K562 (cell line): ENCODE measurements around the gene SLC9B2. TPM values are rescaled to one million over a fixed set of nuclear protein-coding genes. Genes with fewer than 3 reads are reported as not detected.

ENCODE experiments used
- TBL1XR1 ChIP-seq, 2 experiments: IDR thresholded peaks; 2 replicates each; pipeline ENCODE4 v1.6.1; 2012; ENCODE audit warnings: improper control_type of control experiment in 2 of 2, low read length in 2 of 2, mild to moderate bottlenecking in 1 of 2
- polyA plus RNA-seq, 8 experiments: library from polyadenylated mRNA; depleted of rRNA in 4 of 8; stranded (reverse) in 5 of 8; unstranded in 3 of 8; fragments of >200 nt; fragmentation: Nextera tagmentation in 2 of 8; fragmentation: Illumina TruSeq in 1 of 8; extraction: Ambion mirVana in 2 of 8; extraction: Trizol in 1 of 8; gene quantifications; 2 replicates each; pipeline versions ENCODE4 v1.2.1 to v1.2.3, GENCODE V29; 2011 to 2014; ENCODE audit warnings: inconsistent platforms in 1 of 8, missing spikeins in 1 of 8
- total RNA-seq, 7 experiments: library from RNA; depleted of rRNA in 6 of 7; stranded (reverse); fragments of >200 nt in 6 of 7; fragmentation: Illumina TruSeq in 2 of 7; extraction: Trizol in 2 of 7; gene quantifications; 2 replicates each; pipeline versions ENCODE4 v1.2.1 to v1.2.3, GENCODE V29; 2011 to 2021; ENCODE audit warnings: low replicate concordance in 1 of 7
- TF ChIP-seq, protein P1 (sequence below): sonication (generic); formaldehyde crosslinking; IDR thresholded peaks from 2 replicates; pipeline ENCODE4 v1.8.1; 2023; ENCODE audit warnings: mild to moderate bottlenecking, missing genetic modification reagents
- TF ChIP-seq, protein P2 (sequence below): sonication (generic); formaldehyde crosslinking; IDR thresholded peaks from 2 replicates; pipeline ENCODE4 v1.8.0; 2022; ENCODE audit warnings: mild to moderate bottlenecking, missing genetic modification reagents
- TF ChIP-seq, protein P3 (sequence below), 2 experiments: fragments of 450-650 bp; IDR thresholded peaks; 2 replicates each; pipeline ENCODE4 v1.6.1; 2016; ENCODE audit warnings: mild to moderate bottlenecking in 2 of 2, borderline replicate concordance in 1 of 2, low read depth in 1 of 2, moderate library complexity in 1 of 2
- TF ChIP-seq, protein P4 (sequence below): fragments of 150-350 bp; IDR thresholded peaks from 2 replicates; pipeline ENCODE4 v1.6.1; 2014; ENCODE audit warnings: low read depth, mild to moderate bottlenecking, low read length, borderline replicate concordance

SLC9B2 gene
- total and polyA plus RNA-seq, 9 of the 15 experiments (the other 6 are each of a cell fraction or from before 2014, with no cell fraction given) = 6.6 to 14.6 (median 11.4) TPM

DNA sequence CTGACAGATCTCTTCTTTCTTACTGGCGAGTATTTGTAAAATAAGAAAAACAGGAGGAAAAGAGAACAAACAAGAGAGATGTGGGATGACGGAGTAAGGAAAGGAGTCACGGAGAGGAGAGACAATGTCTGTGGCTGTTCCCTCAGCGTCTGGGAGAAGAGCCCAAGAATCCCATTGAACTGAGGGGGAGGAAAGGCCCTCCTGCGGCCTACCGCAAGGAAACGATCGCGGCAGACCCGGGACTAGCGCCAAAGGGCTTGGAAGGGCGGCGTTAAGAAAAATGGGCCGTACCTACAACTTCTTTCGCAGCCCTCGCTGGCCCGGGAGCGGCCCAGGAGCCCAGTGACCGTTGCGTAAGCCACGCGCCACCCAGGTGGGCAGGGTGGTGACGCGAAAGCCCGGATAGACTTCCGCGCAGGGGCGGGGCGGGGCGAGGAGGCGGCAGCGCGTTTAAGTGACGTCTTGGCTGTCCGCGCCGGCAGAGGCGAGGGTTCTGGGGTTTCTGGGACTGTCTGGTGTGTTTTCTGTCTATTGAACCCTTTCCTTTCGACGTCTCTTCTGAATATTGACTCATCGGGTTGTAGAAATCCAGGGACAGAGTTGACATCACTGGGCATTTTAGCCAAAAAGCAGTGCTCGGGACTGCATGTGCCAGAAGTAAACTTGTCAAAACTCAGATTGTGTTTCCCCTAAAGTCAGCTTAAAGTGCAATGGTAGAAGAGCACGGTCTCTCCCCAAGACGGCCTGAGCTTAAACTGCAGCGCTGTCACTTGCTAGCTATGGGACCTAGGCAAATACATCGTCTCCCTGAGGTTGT lies 57.0 kb downstream of the SLC9B2 start, which contains the start of gene SLC9B1 (continued):
- TF ChIP-seq, protein P1, sequence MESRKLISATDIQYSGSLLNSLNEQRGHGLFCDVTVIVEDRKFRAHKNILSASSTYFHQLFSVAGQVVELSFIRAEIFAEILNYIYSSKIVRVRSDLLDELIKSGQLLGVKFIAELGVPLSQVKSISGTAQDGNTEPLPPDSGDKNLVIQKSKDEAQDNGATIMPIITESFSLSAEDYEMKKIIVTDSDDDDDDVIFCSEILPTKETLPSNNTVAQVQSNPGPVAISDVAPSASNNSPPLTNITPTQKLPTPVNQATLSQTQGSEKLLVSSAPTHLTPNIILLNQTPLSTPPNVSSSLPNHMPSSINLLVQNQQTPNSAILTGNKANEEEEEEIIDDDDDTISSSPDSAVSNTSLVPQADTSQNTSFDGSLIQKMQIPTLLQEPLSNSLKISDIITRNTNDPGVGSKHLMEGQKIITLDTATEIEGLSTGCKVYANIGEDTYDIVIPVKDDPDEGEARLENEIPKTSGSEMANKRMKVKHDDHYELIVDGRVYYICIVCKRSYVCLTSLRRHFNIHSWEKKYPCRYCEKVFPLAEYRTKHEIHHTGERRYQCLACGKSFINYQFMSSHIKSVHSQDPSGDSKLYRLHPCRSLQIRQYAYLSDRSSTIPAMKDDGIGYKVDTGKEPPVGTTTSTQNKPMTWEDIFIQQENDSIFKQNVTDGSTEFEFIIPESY (CRISPR knock-in tag) = no peak; the same call in 1 of the 2 replicates
- peak in 1 of 2 experiments; percentile 78; a peak in 2 of 4 replicates for TF ChIP-seq TBL1XR1 (IDR thresholded peaks at IDR 0.05; ENCODE audit: low read length in 2 of 2)
- TF ChIP-seq, protein P2, sequence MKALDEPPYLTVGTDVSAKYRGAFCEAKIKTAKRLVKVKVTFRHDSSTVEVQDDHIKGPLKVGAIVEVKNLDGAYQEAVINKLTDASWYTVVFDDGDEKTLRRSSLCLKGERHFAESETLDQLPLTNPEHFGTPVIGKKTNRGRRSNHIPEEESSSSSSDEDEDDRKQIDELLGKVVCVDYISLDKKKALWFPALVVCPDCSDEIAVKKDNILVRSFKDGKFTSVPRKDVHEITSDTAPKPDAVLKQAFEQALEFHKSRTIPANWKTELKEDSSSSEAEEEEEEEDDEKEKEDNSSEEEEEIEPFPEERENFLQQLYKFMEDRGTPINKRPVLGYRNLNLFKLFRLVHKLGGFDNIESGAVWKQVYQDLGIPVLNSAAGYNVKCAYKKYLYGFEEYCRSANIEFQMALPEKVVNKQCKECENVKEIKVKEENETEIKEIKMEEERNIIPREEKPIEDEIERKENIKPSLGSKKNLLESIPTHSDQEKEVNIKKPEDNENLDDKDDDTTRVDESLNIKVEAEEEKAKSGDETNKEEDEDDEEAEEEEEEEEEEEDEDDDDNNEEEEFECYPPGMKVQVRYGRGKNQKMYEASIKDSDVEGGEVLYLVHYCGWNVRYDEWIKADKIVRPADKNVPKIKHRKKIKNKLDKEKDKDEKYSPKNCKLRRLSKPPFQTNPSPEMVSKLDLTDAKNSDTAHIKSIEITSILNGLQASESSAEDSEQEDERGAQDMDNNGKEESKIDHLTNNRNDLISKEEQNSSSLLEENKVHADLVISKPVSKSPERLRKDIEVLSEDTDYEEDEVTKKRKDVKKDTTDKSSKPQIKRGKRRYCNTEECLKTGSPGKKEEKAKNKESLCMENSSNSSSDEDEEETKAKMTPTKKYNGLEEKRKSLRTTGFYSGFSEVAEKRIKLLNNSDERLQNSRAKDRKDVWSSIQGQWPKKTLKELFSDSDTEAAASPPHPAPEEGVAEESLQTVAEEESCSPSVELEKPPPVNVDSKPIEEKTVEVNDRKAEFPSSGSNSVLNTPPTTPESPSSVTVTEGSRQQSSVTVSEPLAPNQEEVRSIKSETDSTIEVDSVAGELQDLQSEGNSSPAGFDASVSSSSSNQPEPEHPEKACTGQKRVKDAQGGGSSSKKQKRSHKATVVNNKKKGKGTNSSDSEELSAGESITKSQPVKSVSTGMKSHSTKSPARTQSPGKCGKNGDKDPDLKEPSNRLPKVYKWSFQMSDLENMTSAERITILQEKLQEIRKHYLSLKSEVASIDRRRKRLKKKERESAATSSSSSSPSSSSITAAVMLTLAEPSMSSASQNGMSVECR = 0 out of 2 replicates have a peak, but pooled peaks have one; percentile 78
- TF ChIP-seq, protein P3, sequence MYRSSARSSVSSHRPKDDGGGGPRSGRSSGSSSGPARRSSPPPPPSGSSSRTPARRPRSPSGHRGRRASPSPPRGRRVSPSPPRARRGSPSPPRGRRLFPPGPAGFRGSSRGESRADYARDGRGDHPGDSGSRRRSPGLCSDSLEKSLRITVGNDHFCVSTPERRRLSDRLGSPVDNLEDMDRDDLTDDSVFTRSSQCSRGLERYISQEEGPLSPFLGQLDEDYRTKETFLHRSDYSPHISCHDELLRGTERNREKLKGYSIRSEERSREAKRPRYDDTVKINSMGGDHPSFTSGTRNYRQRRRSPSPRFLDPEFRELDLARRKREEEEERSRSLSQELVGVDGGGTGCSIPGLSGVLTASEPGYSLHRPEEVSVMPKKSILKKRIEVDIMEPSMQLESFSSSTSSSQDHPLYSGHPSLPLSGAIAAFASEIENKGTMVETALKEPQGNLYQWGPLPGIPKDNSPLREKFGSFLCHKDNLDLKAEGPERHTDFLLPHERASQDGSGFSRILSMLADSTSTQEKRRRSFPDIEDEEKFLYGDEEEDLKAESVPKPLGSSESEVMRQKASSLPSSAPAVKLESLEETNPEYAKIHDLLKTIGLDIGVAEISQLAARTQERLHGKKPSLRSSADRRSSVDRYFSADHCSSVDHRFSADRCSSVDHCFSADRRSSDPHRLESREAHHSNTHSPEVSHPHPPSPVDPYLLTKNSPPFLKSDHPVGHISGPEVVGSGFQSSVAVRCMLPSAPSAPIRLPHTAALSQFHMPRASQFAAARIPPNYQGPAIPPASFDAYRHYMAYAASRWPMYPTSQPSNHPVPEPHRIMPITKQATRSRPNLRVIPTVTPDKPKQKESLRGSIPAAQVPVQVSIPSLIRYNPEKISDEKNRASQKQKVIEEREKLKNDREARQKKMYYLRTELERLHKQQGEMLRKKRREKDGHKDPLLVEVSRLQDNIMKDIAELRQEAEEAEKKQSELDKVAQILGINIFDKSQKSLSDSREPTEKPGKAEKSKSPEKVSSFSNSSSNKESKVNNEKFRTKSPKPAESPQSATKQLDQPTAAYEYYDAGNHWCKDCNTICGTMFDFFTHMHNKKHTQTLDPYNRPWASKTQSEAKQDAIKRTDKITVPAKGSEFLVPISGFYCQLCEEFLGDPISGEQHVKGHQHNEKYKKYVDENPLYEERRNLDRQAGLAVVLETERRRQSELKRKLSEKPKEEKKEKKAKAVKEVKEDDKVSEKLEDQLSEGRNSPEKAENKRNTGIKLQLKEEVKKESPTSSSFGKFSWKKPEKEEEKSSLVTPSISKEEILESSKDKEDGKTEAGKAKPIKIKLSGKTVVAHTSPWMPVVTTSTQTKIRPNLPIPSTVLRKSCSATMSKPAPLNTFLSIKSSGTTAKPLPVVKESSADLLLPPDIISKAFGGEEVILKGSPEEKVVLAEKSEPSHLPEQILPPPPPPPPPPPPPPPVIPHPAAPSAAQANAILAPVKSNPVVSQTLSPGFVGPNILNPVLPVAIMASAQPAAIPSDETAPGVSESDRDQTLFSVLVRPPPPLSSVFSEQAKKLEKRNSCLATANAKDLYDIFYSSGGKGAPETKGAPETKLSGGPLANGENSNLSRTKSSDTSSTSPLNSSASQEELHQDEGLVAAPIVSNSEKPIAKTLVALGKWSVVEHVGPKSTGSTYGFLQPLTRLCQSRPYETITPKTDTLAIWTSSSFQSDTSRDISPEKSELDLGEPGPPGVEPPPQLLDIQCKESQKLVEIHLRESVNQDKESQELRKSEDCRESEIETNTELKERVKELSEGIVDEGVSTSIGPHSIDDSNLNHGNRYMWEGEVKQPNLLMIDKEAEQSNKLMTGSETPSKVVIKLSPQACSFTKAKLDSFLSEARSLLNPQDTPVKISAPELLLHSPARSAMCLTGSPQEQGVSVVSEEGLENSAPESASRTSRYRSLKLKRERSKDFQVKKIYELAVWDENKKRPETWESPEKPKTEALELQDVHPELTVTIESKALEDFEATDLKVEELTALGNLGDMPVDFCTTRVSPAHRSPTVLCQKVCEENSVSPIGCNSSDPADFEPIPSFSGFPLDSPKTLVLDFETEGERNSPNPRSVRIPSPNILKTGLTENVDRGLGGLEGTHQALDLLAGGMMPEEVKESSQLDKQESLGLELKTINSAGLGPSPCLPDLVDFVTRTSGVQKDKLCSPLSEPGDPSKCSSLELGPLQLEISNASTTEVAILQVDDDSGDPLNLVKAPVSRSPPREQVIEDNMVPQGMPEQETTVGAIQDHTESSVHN (IDR thresholded peaks at IDR 0.05; ENCODE audit: borderline replicate concordance in 1 of 2, low read depth in 1 of 2) = no peak; a peak in 1 of 4 replicates
- TF ChIP-seq, protein P4, sequence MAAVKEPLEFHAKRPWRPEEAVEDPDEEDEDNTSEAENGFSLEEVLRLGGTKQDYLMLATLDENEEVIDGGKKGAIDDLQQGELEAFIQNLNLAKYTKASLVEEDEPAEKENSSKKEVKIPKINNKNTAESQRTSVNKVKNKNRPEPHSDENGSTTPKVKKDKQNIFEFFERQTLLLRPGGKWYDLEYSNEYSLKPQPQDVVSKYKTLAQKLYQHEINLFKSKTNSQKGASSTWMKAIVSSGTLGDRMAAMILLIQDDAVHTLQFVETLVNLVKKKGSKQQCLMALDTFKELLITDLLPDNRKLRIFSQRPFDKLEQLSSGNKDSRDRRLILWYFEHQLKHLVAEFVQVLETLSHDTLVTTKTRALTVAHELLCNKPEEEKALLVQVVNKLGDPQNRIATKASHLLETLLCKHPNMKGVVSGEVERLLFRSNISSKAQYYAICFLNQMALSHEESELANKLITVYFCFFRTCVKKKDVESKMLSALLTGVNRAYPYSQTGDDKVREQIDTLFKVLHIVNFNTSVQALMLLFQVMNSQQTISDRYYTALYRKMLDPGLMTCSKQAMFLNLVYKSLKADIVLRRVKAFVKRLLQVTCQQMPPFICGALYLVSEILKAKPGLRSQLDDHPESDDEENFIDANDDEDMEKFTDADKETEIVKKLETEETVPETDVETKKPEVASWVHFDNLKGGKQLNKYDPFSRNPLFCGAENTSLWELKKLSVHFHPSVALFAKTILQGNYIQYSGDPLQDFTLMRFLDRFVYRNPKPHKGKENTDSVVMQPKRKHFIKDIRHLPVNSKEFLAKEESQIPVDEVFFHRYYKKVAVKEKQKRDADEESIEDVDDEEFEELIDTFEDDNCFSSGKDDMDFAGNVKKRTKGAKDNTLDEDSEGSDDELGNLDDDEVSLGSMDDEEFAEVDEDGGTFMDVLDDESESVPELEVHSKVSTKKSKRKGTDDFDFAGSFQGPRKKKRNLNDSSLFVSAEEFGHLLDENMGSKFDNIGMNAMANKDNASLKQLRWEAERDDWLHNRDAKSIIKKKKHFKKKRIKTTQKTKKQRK = no peak
